ENCODE results near the gene MAPKAP1.

Gene MAPKAP1

GRCh38 chr9:125652233-125652594 lies 54.8 kb downstream of the MAPKAP1 start:
- Histone ChIP-seq H3K36me3 (ENCODE audit: control insufficient read depth, low read length) (peaks cover 4% of the 10 kb centered on the region; the same call in 1 of the 2 replicates), H3F3A (ENCODE audit: control insufficient read depth, insufficient read depth) (no peaks in the 10 kb centered on the region), H3K4me1 (ENCODE audit: control insufficient read depth, low read length) (peaks cover 41% of the 10 kb centered on the region), H3K27me3 (ENCODE audit: control insufficient read depth, low read length) (no peaks in the 10 kb centered on the region), H3K4me2 (ENCODE audit: low read length) (no peak overlapping the region), H4K20me1 (ENCODE audit: control insufficient read depth, insufficient read depth, low read depth, low read length) (peaks cover 4% of the 10 kb centered on the region; the same call in 1 of the 2 replicates), H3K9me3 (ENCODE audit: control insufficient read depth, insufficient read depth, low read length) (no peaks in the 10 kb centered on the region), H3K4me3 (ENCODE audit: low read length) (no peak overlapping the region), H3K79me2 (ENCODE audit: control insufficient read depth, low read length) (peaks cover 32% of the 10 kb centered on the region), H3K9me2 (replicated peaks; ENCODE audit: control insufficient read depth, low read length) (no peaks in the 10 kb centered on the region), H3K27ac (ENCODE audit: low read depth, low read length) (no peak overlapping the region)
- no peak for TF ChIP-seq CTCF (IDR thresholded peaks at IDR 0.05; ENCODE audit: low read depth, low read length, poor library complexity, severe bottlenecking)
- TF ChIP-seq EZH2phosphoT487 (IDR thresholded peaks at IDR 0.05; ENCODE audit: borderline replicate concordance, low read length), result no peak

- Histone ChIP-seq H3K4me1 (ENCODE audit: control insufficient read depth, low read length) (peaks cover 46% of the 10 kb centered on the region), H3K79me2 (ENCODE audit: control insufficient read depth, low read length) (peaks cover 32% of the 10 kb centered on the region), H3K27me3 (ENCODE audit: control insufficient read depth, low read length) (no peaks in the 10 kb centered on the region), H3K9me3 (ENCODE audit: control insufficient read depth, insufficient read depth, low read length) (no peaks in the 10 kb centered on the region), H3F3A (ENCODE audit: control insufficient read depth, insufficient read depth) (no peaks in the 10 kb centered on the region; the same call in 1 of the 2 replicates), H4K20me1 (ENCODE audit: control insufficient read depth, insufficient read depth, low read depth, low read length) (peaks cover 4% of the 10 kb centered on the region; the same call in 1 of the 2 replicates), H3K9me2 (replicated peaks; ENCODE audit: control insufficient read depth, low read length) (no peaks in the 10 kb centered on the region), H3K4me3 (ENCODE audit: low read length) (no peak overlapping the region), H3K4me2 (ENCODE audit: low read length) (no peak overlapping the region), H3K27ac (ENCODE audit: low read depth, low read length) (no peak overlapping the region), H3K36me3 (ENCODE audit: control insufficient read depth, low read length) (peaks cover 2% of the 10 kb centered on the region; the same call in 1 of the 2 replicates)
- TF ChIP-seq EZH2phosphoT487 (IDR thresholded peaks at IDR 0.05; ENCODE audit: borderline replicate concordance, low read length) (no peak), CTCF (IDR thresholded peaks at IDR 0.05; ENCODE audit: low read depth, low read length, poor library complexity, severe bottlenecking) (no peak)
These were observed 55.3 kb downstream of the MAPKAP1 start for GRCh38 chr9:125651576-125652232.

- H3K4me3 ChIP-seq (ENCODE audit: low read length), result no peak overlapping the region
- no peaks in the 10 kb centered on the region for H3K9me2 ChIP-seq (replicated peaks; ENCODE audit: control insufficient read depth, low read length)
- TF ChIP-seq CTCF (IDR thresholded peaks at IDR 0.05; ENCODE audit: low read depth, low read length, poor library complexity, severe bottlenecking) (no peak), EZH2phosphoT487 (IDR thresholded peaks at IDR 0.05; ENCODE audit: borderline replicate concordance, low read length) (no peak)
- H3K4me1 ChIP-seq (ENCODE audit: control insufficient read depth, low read length), result peaks cover 56% of the 10 kb centered on the region
- H3K36me3 ChIP-seq (ENCODE audit: control insufficient read depth, low read length), result no peaks in the 10 kb centered on the region; the same call in 1 of the 2 replicates
- no peak overlapping the region for H3K4me2 ChIP-seq (ENCODE audit: low read length)
- H4K20me1 ChIP-seq (ENCODE audit: control insufficient read depth, insufficient read depth, low read depth, low read length), result peaks cover 4% of the 10 kb centered on the region; the same call in 1 of the 2 replicates
- no peaks in the 10 kb centered on the region; the same call in 1 of the 2 replicates for H3F3A ChIP-seq (ENCODE audit: control insufficient read depth, insufficient read depth)
- H3K9me3 ChIP-seq (ENCODE audit: control insufficient read depth, insufficient read depth, low read length), result no peaks in the 10 kb centered on the region
- peaks cover 37% of the 10 kb centered on the region for H3K79me2 ChIP-seq (ENCODE audit: control insufficient read depth, low read length)
- no peak overlapping the region for H3K27ac ChIP-seq (ENCODE audit: low read depth, low read length)
- no peaks in the 10 kb centered on the region for H3K27me3 ChIP-seq (ENCODE audit: control insufficient read depth, low read length)
These were observed 56.7 kb downstream of the MAPKAP1 start for GRCh38 chr9:125650271-125650737.
